Right lobe of liver (tissue), 4 donors: ENCODE measurements around the gene IGFALS.

Experiments used
- CTCF ChIP-seq, 4 donors: fragments of 200-600 bp in 3 of 4; fragments of 450-650 bp in 1 of 4; IDR thresholded peaks; one replicate each; pipeline versions ENCODE4 v1.5.1 to v1.8.0; 2016 to 2022; ENCODE audit warnings: antibody characterized with exemption in 4 of 4, mild to moderate bottlenecking in 2 of 4
- POLR2A ChIP-seq: fragments of 450-650 bp; IDR thresholded peaks from one replicate; pipeline ENCODE4 v1.6.1; 2017; ENCODE audit warnings: antibody characterized with exemption, mild to moderate bottlenecking
- donor health status: DM: no; HTN: no; CAD: no.
- donor health status: DM: no; HTN: no; CAD: no.
- donor health status: DM: no; HTN: yes; CAD: no.

DNA sequence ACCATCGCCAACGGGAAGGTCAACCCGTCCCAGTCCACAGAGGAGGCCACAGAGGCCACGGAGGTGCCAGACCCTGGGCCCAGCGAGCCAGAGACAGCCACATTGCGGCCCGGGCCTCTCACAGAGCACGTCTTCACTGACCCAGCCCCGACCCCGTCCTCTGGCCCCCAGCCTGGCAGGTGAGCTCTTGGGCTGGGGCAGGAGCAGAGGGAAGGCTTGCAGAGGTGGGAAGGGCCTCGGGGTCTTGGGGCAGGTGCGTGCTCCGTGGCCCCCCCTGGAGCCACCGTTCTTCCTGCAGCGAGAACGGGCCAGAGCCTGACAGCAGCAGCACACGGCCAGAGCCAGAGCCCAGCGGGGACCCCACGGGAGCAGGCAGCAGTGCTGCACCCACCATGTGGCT, 27.3 kb downstream of the IGFALS start:
- TF ChIP-seq CTCF (IDR thresholded peaks at IDR 0.05) (no peak), POLR2A (no peak)
